Measurements from ENCODE around the gene ZNF74. TPM values are rescaled to one million over a fixed set of nuclear protein-coding genes. Genes with fewer than 3 reads are reported as not detected.

ZNF74 gene
- total and polyA plus RNA-seq, 3 experiments from 2014 or later = 12.3 to 15.3 (median 13.0) TPM

GRCh38 chr22:20425566-20426258 lies 31.8 kb downstream of the ZNF74 start:
- H3K4me1 Mint-ChIP-seq = peaks cover 13 to 33% (median 14%) of the 10 kb centered on the region in 3 donors
- DNase-seq = no peak
- no peaks in the 10 kb centered on the region for H3K9me3 Mint-ChIP-seq
- H3K4me3 Mint-ChIP-seq = peak overlapping the region in 1 of 7 donors; percentile 75
- ChIA-PET POLR2A (no interaction called here), CTCF (no interaction called here)
- no peak overlapping the region for H3K4me3 ChIP-seq (ENCODE audit: low read length)
- H3K9me3 ChIP-seq (ENCODE audit: low read length) = no peaks in the 10 kb centered on the region
- peaks cover 3 to 8% of the 10 kb centered on the region in 2 donors for H3K27me3 Mint-ChIP-seq
- peaks cover 13% of the 10 kb centered on the region for H3K27me3 ChIP-seq (ENCODE audit: insufficient read depth, low read length, poor library complexity, severe bottlenecking)
- H3K27ac ChIP-seq (ENCODE audit: low read depth, low read length) = no peak overlapping the region
- H3K27ac Mint-ChIP-seq = no peak overlapping the region
- H3K4me1 ChIP-seq (ENCODE audit: insufficient read depth, low read length) = peaks cover 18% of the 10 kb centered on the region
- peaks cover 0 to 2% (median 0%) of the 10 kb centered on the region in 3 donors for H3K36me3 Mint-ChIP-seq
- no peaks in the 10 kb centered on the region for H3K36me3 ChIP-seq (ENCODE audit: insufficient read depth, low read length)

- H3K4me3 Mint-ChIP-seq = peak overlapping the region in 5 of 7 donors; percentile 12 to 79 (median 46)
- peaks cover 3 to 8% of the 10 kb centered on the region in 2 donors for H3K27me3 Mint-ChIP-seq
- no peak overlapping the region for H3K27ac Mint-ChIP-seq
- Histone ChIP-seq H3K27me3 (ENCODE audit: insufficient read depth, low read length, poor library complexity, severe bottlenecking) (peaks cover 13% of the 10 kb centered on the region), H3K4me1 (ENCODE audit: insufficient read depth, low read length) (peaks cover 24% of the 10 kb centered on the region), H3K36me3 (ENCODE audit: insufficient read depth, low read length) (no peaks in the 10 kb centered on the region), H3K4me3 (ENCODE audit: low read length) (no peak overlapping the region), H3K9me3 (ENCODE audit: low read length) (no peaks in the 10 kb centered on the region), H3K27ac (ENCODE audit: low read depth, low read length) (no peak overlapping the region)
- CTCF ChIA-PET = interaction anchor here (0.9 kb wide), 1 partner anchor 15 kb away, joined by 3 read pairs; no protein-coding TSS in a partner anchor
- H3K9me3 Mint-ChIP-seq = no peaks in the 10 kb centered on the region
- no peak for DNase-seq
- POLR2A ChIA-PET = no interaction called here
- H3K36me3 Mint-ChIP-seq = peaks cover 0 to 2% (median 0%) of the 10 kb centered on the region in 3 donors
- H3K4me1 Mint-ChIP-seq = peaks cover 13 to 37% (median 14%) of the 10 kb centered on the region in 3 donors
Measured at GRCh38 chr22:20426259-20426615, 32.3 kb downstream of the ZNF74 start.

- Mint-ChIP-seq H3K4me3 (peak overlapping the region; percentile 39 to 82 (median 62)), H3K9me3 (no peaks in the 10 kb centered on the region), H3K27ac (peak overlapping the region in 1 of 8 donors; percentile 48), H3K4me1 (peaks cover 13 to 47% (median 14%) of the 10 kb centered on the region in 3 donors), H3K36me3 (peaks cover 0 to 2% (median 0%) of the 10 kb centered on the region in 3 donors), H3K27me3 (peaks cover 3 to 13% of the 10 kb centered on the region in 2 donors)
- no peak for DNase-seq
- Histone ChIP-seq H3K27me3 (ENCODE audit: insufficient read depth, low read length, poor library complexity, severe bottlenecking) (peaks cover 13% of the 10 kb centered on the region), H3K27ac (ENCODE audit: low read depth, low read length) (no peak overlapping the region), H3K4me1 (ENCODE audit: insufficient read depth, low read length) (peaks cover 28% of the 10 kb centered on the region), H3K9me3 (ENCODE audit: low read length) (no peaks in the 10 kb centered on the region), H3K4me3 (ENCODE audit: low read length) (no peak overlapping the region), H3K36me3 (ENCODE audit: insufficient read depth, low read length) (no peaks in the 10 kb centered on the region)
- ChIA-PET POLR2A (no interaction called here), CTCF (interaction anchor here (0.9 to 5.3 kb wide), 2 partner anchors 9 to 16 kb away, joined by 3 to 38 read pairs; no protein-coding TSS in a partner anchor)
Measured at GRCh38 chr22:20427104-20427944, 33.4 kb downstream of the ZNF74 start.

GRCh38 chr22:20427945-20428417 lies 34.0 kb downstream of the ZNF74 start:
- peak in 1 of 5 donors; percentile 40 for DNase-seq
- peaks cover 28% of the 10 kb centered on the region for H3K4me1 ChIP-seq (ENCODE audit: insufficient read depth, low read length)
- Mint-ChIP-seq H3K27ac (no peak overlapping the region), H3K4me3 (peak overlapping the region in 3 of 7 donors; percentile 39 to 93 (median 76)), H3K9me3 (no peaks in the 10 kb centered on the region), H3K36me3 (peaks cover 0 to 2% (median 0%) of the 10 kb centered on the region in 3 donors), H3K4me1 (peaks cover 13 to 49% (median 14%) of the 10 kb centered on the region in 3 donors), H3K27me3 (peaks cover 4 to 18% of the 10 kb centered on the region in 2 donors)
- CTCF ChIA-PET = interaction anchor here (5.3 kb wide), 1 partner anchor 9 kb away, joined by 38 read pairs; no protein-coding TSS in a partner anchor
- H3K36me3 ChIP-seq (ENCODE audit: insufficient read depth, low read length) = no peaks in the 10 kb centered on the region
- H3K9me3 ChIP-seq (ENCODE audit: low read length) = no peaks in the 10 kb centered on the region
- no peak overlapping the region for H3K27ac ChIP-seq (ENCODE audit: low read depth, low read length)
- H3K27me3 ChIP-seq (ENCODE audit: insufficient read depth, low read length, poor library complexity, severe bottlenecking) = peaks cover 13% of the 10 kb centered on the region
- POLR2A ChIA-PET = interaction anchor here (2.4 kb wide), 1 partner anchor 36 kb away, joined by 16 read pairs; no protein-coding TSS in a partner anchor
- no peak overlapping the region for H3K4me3 ChIP-seq (ENCODE audit: low read length)

GRCh38 chr22:20428496-20429253 lies 34.7 kb downstream of the ZNF74 start:
- peak in 1 of 5 donors; percentile 49 for DNase-seq

DNA sequence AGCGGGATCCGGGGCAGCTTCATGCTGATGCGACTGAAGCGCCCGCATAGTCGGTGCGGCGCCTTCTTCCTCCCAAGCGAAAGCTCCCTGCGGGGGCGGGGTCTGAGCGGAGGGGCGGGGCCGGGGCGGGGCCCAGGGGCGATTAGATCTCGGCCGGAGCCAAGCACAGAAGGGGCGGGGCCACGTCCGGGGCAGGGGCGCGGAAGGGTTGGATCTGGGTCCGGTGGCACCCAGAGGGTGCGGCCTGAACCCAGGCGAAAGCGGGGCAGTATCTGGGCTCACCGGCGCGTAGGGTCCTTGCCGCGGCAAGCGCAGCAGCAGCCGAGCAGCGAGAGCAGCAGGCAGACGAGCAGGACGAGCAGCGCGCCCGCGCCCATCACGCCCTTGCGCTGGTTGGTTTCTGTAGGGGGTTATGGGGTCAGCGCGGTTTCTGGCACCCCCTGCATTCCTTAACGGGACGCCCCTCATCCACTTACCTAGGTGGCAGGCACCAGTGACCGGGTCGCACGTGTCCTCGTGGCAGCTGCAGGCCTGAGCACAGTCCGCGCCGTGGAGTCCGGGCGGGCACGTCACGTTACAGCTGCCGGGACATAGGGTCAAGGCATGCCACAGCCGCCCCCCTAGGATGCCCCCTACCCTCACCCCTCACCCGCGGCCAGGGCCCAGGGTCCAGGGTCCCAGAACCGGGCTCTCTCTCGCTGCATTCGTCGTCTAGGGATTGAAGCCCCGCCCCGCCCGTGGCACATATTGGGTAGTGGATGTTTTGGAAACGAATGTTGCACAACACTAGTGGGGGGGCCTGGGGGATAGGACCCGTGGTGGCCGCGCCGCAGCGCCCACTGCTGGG lies 35.5 kb downstream of the ZNF74 start:
- Histone ChIP-seq H3K4me3 (ENCODE audit: low read length) (peak overlapping the region; percentile 82), H3K27me3 (ENCODE audit: insufficient read depth, low read length, poor library complexity, severe bottlenecking) (peaks cover 15% of the 10 kb centered on the region), H3K36me3 (ENCODE audit: insufficient read depth, low read length) (no peaks in the 10 kb centered on the region), H3K4me1 (ENCODE audit: insufficient read depth, low read length) (peaks cover 28% of the 10 kb centered on the region), H3K27ac (ENCODE audit: low read depth, low read length) (peak overlapping the region; percentile 24), H3K9me3 (ENCODE audit: low read length) (no peaks in the 10 kb centered on the region)
- Mint-ChIP-seq H3K36me3 (no peaks in the 10 kb centered on the region), H3K4me1 (peaks cover 11 to 49% (median 14%) of the 10 kb centered on the region in 3 donors), H3K4me3 (peak overlapping the region; percentile 77 to 93 (median 86)), H3K9me3 (no peaks in the 10 kb centered on the region), H3K27ac (peak overlapping the region in 7 of 8 donors; percentile 32 to 86 (median 80)), H3K27me3 (peaks cover 10 to 23% of the 10 kb centered on the region in 2 donors)
- CTCF ChIA-PET = interaction anchor here (0.7 to 5.3 kb wide), 5 partner anchors 11 to 128 kb away, joined by 3 to 38 read pairs (median 5); no protein-coding TSS in a partner anchor
- peak; percentile 73 to 87 (median 81) for DNase-seq
- POLR2A ChIA-PET = interaction anchor here (0.6 to 2.4 kb wide), 3 partner anchors 27 to 128 kb away, joined by 3 to 16 read pairs (median 3); no protein-coding TSS in a partner anchor

More at GRCh38 chr22:20428496-20429253, 34.7 kb downstream of the ZNF74 start:
- CTCF ChIA-PET = interaction anchor here (1.2 to 5.3 kb wide), 3 partner anchors 10 to 35 kb away, joined by 5 to 38 read pairs (median 6); no protein-coding TSS in a partner anchor
- Histone ChIP-seq H3K4me3 (ENCODE audit: low read length) (peak overlapping the region; percentile 82), H3K4me1 (ENCODE audit: insufficient read depth, low read length) (peaks cover 28% of the 10 kb centered on the region), H3K36me3 (ENCODE audit: insufficient read depth, low read length) (no peaks in the 10 kb centered on the region), H3K9me3 (ENCODE audit: low read length) (no peaks in the 10 kb centered on the region), H3K27me3 (ENCODE audit: insufficient read depth, low read length, poor library complexity, severe bottlenecking) (peaks cover 13% of the 10 kb centered on the region), H3K27ac (ENCODE audit: low read depth, low read length) (no peak overlapping the region)
- peak overlapping the region; percentile 77 to 93 (median 86) for H3K4me3 Mint-ChIP-seq
- peaks cover 13 to 49% (median 14%) of the 10 kb centered on the region in 3 donors for H3K4me1 Mint-ChIP-seq
- POLR2A ChIA-PET = interaction anchor here (0.6 to 2.4 kb wide), 2 partner anchors 28 to 35 kb away, joined by 3 to 16 read pairs; no protein-coding TSS in a partner anchor
- H3K9me3 Mint-ChIP-seq = no peaks in the 10 kb centered on the region
- peak overlapping the region in 7 of 8 donors; percentile 32 to 86 (median 80) for H3K27ac Mint-ChIP-seq
- H3K36me3 Mint-ChIP-seq = no peaks in the 10 kb centered on the region
- peaks cover 4 to 19% of the 10 kb centered on the region in 2 donors for H3K27me3 Mint-ChIP-seq

Measured in CD8-positive, alpha-beta memory T cell (primary cell).